T follicular helper cell (primary cell): Measurements from ENCODE around the gene USP9X.
"Not testable (repeated sequence)": the region's sequence is repeated elsewhere in the genome, so short reads cannot be mapped to it uniquely, and the experiment has no call there.

ENCODE experiments used
- DNase-seq: peaks from one replicate; pipeline ENCODE4 v3.0.0-alpha.2; 2020; ENCODE audit warnings: low read depth

USP9X gene

DNA sequence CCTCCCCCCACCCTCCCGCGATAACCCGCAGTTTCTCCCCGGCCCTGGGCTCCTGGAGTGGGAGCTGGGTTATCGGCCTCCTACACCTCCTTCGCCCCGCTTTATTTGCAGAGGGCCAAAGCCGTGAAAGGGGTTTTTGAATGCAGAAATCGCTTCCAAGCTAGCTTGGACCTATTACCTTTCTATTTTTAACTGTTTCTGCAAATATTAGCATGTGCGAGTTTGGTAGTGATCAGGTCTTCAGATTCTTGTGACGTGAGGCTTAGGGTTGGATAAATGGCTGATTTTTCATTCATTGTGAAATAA, 1.3 kb downstream of the USP9X start:
- no peak for DNase-seq

DNA sequence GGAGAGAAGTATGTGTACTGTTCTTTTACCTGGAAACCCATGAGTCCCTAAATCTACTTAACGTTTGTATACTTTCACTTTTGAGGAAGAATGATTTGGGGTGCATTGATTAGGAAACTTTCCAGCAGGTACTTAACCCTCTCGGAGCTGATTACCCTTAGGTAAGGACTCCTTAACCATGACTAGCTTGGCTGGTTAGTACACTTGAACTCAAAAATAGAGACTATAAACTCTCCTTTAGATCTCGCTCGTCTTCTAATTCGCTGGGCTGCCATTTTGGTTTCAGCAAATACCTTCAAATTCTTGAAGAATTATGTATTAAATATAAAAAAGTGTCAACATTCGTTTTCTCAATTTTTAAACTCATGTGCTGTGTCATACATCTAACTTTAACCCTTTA, 2.0 kb downstream of the USP9X start:
- DNase-seq: no peak

DNA sequence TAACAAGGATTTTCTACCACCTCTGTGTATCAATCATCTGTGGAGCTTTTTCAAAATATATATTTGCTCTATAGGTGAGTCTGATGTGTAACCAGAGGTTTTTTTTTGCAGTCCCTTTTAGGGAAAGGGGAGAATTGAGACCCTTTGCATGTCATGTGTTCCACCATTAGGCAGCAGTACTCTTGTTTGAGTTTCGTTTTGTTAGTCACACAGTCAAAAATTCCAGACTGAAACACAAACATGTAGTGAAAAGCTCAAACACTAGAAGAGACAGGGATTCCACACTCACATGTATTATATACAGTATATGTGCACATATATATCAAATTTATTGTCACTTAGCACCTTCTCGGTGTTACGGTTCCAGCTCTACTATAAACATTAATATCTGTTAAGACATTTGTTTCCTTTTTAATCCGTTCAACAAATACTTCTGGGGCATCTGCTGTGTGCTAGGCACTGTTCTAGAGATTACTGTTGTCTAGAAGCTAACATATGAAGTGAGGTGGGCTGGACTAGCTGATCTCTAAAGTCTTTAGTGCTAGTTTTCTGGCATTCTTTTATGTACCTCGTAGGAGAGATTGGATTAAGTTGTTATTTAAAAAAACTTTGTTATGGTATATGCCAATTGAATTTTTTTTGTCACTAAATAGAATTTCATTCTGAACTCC, 5.5 kb downstream of the USP9X start:
- DNase-seq: no peak

DNA sequence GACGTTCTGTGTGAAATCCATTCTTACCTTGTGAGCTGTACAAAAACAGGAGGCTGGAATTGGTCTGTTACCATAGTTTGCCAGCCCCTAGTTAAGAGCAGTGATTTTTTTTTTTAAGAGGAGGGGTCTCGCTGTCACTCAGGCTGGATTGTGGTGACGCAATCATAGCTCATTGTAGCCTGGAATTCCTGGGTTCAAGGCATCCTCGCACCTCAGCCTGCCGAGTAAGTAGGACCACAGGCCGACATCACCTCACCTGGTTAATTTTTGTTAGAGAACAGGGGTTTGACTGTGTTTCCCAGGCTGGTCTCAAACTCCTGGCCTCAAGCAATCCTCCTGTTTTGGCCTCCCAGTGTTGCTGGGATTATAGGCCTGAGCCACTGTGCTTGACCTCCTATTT, 7.5 kb downstream of the USP9X start:
- DNase-seq: no peak

DNA sequence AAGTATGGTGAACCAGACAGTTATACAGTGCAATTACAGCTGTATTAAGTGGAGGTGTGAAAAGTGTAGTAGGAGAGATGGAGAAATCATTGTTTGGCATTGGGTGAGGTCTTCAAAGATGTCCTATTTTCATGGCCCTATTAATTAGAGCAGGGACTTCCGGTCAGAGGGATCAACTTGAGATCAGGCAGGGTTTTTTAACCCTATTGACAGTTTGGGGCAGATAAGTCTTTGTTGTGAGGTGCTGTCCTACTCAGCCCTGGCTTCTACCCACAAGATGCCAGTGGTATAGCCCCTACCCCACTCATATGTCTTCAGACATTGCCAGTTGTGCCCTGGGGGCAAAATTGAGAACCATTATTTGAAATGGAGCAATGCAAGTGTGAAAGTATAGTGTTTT, 9.9 kb downstream of the USP9X start:
- no peak for DNase-seq

DNA sequence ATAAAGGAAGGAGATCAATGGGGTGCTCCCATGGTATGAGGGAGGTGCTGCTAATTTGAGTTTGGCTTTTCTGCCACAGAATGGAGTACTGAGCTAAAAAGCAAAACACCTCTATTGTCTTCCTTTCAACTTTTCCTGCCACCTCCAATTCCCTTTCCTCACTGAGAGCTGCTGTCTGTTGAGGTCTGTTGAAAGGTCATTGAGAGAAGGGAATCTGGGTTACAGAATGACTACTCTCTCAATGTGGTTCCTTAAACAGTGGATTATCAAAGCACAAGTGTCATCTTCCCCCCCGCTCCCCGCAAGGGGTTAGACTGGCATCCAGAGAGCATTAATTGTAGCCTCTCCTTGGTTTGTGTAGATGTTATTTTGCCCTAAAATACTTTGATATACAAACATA, 10.7 kb downstream of the USP9X start:
- DNase-seq: no peak

DNA sequence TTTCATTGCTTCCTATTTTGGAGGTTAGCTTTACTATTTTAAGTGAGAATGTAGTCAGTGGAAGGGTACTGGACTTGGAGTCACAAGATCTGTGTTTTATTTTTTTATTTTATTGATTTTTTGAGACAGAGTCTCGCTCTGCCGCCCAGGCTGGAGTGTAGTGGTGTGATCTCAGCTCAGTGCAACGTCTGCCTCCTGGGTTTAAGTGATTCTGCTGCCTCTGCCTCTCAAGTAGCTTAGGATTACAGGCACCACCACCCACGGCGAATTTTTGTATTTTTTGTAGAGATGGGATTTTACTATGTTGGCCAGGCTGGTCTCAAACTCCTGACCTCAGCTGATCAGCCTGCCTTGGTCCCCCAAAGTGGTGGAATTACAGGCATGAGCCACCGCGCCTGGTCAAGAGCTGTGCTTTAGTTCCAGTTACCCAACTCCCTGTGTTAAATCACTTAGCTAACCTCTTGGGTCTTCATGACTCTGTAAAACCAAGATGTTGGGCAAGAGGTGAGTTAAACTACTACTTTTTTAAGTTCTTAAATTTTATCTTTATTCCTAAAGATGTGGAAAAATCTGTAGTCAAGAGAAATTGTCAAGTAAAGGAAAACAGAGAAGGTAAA, 11.2 kb downstream of the USP9X start:
- DNase-seq: no peak

DNA sequence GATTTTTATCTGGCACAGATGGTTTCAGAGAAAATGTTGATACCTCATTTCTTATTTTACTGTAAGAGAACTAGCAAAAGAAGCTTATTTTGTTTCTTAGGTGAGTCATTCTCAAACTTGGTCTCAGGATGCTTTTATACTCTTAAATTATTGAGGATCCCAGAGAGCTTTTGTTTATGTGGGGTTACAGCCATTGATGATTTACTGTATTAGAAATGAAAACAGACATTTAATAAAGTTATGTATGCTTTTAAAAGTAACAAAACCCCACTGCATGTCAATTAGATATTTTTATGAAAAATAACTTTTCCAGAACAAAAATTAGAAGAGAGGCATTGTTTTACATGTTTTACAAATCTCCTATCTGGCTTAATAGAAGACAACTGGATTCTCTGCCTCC, 12.1 kb downstream of the USP9X start:
- no peak for DNase-seq

DNA sequence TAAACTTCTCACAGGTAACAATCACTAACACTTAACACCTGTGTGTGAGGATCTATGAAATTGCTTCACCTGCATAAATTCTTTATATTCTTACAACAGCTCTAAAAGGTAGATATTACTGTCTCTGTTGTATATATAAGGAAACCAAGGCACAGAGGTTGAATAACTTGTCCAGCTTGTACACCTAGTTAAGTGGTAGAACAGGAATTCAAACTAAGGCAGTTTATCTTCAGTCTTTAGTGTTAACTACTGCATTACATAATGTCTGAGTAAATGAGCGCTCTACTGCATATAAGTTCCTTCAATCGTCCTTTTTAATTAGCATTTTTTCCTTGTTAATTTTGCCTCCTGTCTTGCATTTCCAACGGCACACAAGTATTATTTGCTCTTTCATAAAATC, 15.0 kb downstream of the USP9X start:
- DNase-seq: no peak

DNA sequence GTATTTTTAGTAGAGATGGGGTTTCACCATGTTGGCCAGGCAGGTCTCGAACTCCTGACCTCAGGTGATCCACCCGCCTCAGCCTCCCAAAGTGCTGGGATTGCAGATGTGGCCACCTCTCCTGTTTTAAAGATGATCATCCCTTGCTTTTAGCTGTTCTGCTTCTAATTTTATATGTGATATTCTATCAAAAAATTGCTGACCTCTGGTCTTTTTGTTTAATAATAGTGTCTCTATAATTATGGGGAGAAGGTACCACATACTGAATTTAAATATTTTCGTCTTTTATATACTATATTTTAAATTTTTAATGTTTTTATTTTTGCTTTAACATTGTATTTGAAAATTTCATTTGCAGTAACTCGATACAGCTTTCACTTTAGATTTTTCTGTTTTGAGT, 15.6 kb downstream of the USP9X start:
- DNase-seq: no peak

DNA sequence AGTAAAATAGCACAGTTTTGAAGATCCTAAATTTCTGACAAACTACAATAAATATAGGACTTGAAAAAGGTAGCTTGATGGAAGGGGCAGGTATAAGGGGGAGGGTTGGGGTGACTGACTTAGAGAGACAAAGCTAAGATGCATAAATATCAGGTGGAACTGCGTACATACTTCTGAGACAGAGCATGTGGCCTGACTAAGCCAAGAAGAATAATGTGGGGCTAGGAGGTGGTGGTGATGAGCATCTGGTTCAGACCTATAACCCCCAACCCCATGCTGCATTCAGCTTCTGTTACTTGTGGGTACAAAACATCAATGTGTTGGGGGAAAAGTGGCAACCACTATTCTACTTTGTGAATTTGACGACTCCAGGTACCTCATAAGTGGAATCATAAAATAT, 19.8 kb downstream of the USP9X start:
- no peak for DNase-seq

DNA sequence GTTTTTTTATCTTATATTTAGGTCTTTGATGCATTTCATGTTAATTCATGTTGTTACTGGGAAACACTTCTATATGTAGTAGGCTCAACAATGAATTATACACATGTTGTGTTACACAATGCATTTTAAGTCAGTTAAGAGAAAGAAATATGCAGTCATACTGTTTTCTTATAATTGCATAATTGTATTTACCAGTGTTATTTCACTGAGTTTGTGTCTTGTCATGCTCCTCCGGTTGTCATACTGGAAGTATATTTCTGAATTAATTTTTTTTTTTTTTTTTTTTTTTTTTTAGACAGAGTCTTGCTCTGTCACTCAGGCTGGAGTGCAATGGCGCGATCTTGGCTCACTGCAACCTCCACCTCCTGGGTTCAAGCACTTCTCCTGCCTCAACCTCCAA, 21.0 kb downstream of the USP9X start:
- DNase-seq: not testable (repeated sequence)

DNA sequence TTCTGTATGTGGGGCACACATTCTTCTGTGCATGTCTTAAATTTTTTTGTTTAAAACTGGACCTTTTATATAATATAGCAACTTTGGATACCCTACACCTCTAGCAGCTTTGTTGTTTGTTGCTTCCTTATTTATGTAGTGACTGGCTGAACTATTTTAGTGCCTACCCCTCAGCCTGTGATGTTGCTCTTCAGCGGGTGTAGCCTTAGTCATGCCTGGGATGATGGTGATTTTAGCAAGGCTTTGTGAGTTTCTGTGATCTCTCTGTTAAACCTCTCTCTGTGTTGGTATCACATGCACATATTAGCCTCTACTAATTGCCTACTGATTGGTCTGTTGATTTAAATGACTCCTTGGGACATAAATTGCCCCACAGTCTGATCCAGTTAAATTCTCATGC, 22.8 kb downstream of the USP9X start:
- no peak for DNase-seq

DNA sequence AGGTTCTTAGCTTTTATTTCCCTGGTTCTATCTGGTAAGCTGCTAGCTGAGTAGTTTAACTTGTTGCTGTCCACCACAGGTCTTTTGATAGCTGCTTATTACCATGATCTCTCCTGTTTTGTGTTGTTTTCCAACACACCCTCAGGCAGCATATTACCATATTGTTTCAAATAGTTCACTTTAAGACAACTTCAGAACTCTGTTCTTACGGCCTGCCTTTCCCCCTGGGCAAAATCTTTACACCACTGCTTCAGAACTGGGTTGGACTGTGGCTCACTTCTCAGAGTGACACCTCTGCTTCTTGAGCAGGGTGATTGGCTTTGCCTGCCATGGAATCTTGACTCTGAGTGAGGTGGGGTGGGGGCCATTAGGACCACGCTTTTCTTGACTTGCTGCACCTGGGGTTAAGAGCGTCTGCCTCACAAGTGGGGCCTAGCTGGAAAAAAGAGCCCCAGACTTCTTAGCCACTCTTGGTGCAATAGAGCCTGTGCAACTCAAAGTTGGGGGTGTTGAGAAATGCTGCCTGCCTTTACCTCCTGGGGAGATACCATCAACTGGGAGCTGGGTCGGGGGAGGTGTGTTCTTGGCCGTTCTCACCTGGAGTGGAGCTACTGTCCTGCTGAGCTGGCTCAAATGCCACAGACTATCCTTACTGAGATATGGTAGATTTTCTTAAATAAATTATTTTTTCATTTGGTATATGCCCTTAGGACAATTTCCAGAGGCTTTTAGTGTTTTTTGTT, 23.4 kb downstream of the USP9X start:
- DNase-seq: no peak

DNA sequence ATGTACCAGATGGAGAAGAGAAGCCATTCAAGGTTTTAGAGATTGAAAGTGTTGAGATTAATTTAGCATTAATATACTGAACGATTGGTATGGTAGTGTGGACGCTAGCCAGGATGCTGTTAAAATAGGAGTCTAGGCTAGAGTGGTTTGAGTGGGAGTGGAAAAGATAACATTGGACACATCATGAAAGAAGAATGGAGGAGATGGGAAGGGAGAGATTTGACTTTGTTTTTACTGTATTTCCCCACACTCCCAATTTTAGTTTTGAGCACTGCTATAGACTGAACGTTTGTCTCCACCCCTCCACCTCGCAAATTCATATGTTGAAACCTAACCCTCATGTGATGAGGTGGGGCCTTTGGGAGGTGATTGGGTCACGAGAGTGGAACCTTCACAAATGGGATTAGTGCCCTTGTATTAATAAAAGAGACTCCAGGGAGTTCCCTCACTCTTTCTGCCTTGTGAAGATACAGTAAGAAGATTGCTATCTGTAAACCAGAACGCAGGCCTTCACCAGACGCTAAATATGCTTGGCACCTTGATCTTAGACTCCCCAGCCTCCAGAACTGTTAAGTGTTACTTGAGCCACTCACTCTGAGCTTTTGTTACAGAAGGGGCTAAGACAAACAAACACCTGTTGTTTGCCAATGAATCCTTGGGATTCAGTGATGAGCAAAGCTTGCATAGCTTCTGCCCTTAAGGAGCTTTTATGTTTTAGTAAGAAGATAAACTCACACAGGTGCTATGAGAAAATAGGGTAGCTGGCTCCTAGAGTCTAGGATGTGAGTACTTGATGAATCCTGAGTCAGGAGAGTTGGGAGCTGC, 25.8 kb downstream of the USP9X start:
- DNase-seq: no peak

DNA sequence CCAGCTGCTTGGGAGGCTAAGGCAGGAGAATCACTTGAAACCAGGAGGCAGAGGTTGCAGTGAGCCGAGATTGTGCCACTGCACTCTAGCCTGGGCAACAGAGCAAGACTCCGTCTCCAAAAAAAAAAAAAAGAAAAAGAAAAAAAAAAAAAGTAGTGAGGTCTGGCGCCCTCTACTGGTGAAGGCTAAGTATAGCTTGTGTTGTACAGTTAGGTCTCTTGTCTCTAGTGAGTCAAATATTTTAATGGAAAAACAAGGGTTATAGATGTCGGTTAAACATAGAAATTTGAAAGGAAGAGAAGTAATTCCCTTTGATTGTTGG, 29.8 kb downstream of the USP9X start:
- DNase-seq: peak; percentile 28

DNA sequence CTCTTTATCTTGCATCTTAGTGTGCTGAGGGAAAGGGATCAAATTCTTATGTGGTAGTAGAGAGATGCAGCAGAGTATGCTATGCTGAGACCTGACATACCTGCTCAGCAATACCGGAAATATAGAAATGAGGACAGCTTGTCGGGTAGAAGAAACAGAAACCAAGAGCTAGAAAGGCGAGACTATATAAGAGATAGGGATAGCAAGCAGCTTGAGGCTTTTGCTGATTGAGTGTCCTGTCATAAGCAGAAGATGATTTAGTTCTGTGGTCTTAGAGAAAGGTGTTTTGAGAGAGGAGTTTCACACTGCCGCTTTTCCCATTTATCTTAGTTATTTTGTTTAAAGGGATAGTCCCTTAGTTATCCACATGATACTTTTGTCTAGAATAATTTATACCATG, 31.7 kb downstream of the USP9X start:
- DNase-seq: no peak

DNA sequence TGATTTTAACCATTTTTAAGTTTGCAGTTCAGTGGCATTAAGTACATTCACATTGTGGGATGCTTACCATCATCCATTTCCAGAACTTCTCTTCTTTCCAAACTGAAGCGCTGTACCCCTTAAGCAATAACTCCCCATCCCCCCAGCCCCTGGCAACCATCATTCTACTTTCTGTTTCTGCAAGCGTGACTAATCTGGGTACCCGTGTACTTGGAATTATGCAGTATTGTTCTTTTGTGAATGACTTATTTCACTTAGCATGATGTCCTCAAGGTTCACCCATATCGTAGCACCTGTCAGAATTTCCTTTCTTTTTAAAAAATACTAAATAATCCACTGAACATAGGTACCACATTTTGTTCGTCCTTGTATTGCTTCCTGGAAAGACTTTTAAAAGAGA, 32.9 kb downstream of the USP9X start:
- DNase-seq: no peak

DNA sequence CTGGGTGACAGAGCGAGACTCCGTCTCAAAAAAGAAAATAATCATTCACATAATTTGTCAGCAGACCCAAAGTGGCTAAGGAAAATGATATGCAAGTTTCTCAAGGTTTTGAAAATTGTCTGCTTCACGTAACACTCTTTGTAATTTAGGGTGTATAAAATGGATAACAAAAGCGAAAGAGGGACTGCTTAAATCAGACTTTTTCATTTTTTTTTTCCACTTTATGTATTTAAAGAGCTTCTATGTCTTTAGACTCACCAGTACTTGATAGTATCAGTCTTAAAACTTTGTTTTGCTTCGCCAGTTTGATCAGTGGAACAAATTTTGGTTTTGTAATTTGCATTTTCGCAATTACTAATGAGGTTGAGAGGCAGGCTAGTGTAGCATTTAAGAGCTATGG, 34.6 kb downstream of the USP9X start:
- no peak for DNase-seq

DNA sequence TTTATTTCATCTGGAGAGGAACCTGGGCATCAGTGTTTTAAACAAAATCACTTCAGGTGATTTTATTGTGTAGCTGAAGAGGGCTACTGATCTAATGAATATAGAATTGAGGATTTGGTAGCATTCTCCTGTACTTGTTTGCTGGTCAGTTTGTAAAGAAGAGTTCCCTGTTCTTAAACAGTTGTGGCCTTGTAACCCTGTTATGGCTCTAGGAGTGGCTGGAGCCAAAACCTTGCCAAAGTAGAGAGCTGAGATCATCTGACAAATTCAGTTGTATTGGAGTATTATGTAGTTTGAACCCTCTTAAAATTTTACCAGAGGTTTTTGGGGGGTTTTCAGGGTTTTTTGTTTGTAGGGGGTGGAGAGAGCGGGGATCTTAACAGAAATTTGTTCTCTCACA, 36.5 kb downstream of the USP9X start:
- no peak for DNase-seq

DNA sequence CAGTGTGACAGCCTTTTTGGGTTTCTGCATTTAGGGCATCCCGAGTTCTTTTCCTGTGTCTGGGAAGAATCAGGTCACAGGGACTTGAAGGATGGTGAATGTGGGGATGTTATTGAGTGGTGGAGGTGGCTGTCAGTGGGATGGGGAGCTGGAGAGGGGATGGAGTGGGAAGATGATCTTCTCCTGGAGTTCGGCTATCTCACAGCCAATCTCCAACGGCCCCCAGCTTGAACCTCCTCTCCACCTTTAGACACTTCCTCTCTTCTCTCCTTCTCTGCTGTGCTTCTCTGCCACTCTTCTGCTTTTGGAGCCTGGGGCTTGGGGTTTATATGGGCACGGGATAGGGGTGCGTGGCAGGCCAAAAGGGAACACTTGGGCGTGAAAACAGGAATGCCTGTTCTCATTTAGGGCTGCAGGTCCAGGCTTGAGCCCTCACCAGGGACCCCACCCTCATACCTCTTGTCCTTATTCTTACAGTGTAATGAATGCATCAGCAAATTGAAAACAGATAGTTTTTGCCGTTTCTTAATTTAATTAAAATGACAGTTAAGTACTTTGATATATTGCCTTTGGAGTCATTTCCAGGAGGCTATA, 37.5 kb downstream of the USP9X start:
- no peak for DNase-seq

DNA sequence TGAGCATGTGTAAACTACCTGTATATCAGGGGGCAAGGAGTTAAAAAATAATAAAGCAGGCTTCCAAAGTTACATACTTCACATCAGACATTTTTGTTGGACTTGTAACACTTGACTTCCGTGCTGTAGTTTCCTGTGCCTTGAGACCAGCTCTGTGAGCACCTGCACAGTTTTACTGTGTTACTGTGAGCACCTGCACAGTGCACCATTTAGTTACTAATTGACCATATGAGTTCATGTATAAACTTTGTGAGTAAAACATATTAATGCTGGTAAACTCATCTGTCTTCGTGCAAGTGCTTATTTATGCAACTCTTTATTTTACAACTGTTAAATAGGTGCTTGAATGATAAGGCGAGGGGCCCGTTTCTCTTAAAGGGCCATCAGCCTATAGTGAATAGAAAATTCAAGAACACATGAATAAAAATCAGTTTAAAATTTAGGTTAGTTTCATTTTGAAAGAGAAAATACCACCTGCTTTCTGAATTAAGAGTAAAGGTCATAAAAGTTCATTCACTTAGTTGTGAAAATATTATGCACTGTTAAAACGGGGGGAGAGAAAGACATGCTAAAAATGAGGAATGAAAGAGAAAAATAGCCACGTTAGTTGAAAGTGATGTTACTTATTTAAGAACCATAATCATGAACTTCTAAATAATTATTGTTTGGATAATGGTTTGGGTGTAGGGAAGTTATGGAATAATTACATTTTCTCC, 42.4 kb downstream of the USP9X start:
- DNase-seq: no peak
